Pericardium fibroblast (primary cell): ENCODE measurements around the gene SQSTM1. TPM values are rescaled to one million over a fixed set of nuclear protein-coding genes. Genes with fewer than 3 reads are reported as not detected.

ENCODE experiments used
- total RNA-seq: library from RNA; depleted of rRNA; stranded (reverse); fragments of >200 nt; gene quantifications from 2 replicates; pipeline ENCODE4 v1.2.3, GENCODE V29; 2015

The SQSTM1 gene
- 407 and 522 TPM in 2 replicates for total RNA-seq

GRCh38 chr5:179820483-179821297, at the start of gene SQSTM1:
Gene SQSTM1 (plus strand): TSS chr5:179820905. CDS start chr5:179820937, 32 bp downstream.

GRCh38 chr5:179793468-179794139, 27.1 kb upstream of the SQSTM1 start, which contains the start of gene LTC4S:
Gene LTC4S (plus strand): TSS chr5:179793986. CDS start chr5:179794081, 95 bp downstream.

GRCh38 chr5:179806250-179807048, 14.3 kb upstream of the SQSTM1 start, which contains the start of gene MGAT4B:
Gene MGAT4B (minus strand): TSS chr5:179806866. CDS start chr5:179806583, 283 bp downstream.

GRCh38 chr5:179858586-179859427, 38.1 kb downstream of the SQSTM1 start, which contains the start of gene MRNIP:
Gene MRNIP (minus strand): TSS chr5:179858817. CDS start chr5:179858796, 21 bp downstream.

Other genes with a start within 250 kb of the SQSTM1 start
- gene HNRNPH1, start 197.2 kb upstream of the SQSTM1 start, total RNA-seq, result 110 and 177 TPM in 2 replicates
- not detected in 2 replicates for gene CBY3, start 139.9 kb upstream of the SQSTM1 start, total RNA-seq
- gene CANX, start 121.9 kb upstream of the SQSTM1 start, total RNA-seq, result 333 and 357 TPM in 2 replicates
- gene MAML1, start 88.1 kb upstream of the SQSTM1 start, total RNA-seq, result 16.5 and 17.7 TPM in 2 replicates
- gene LTC4S, start 26.9 kb upstream of the SQSTM1 start, total RNA-seq, result 34.0 and 76.1 TPM in 2 replicates
- 154 and 168 TPM in 2 replicates for gene MGAT4B, start 14.0 kb upstream of the SQSTM1 start, total RNA-seq
- gene MRNIP, start 37.9 kb downstream of the SQSTM1 start, total RNA-seq, result 12.5 and 15.4 TPM in 2 replicates
- gene TBC1D9B, start 87.0 kb downstream of the SQSTM1 start, total RNA-seq, result 60.2 and 69.1 TPM in 2 replicates